ENCODE data around the gene MME. TPM values are rescaled to one million over a fixed set of nuclear protein-coding genes. Genes with fewer than 3 reads are reported as not detected.
"Not testable (repeated sequence)": the region's sequence is repeated elsewhere in the genome, so short reads cannot be mapped to it uniquely, and the experiment has no call there.

The MME gene
- total and polyA plus RNA-seq, 2 of the 4 experiments (the other 2 are of a cell fraction) = 11.7 to 22.8 TPM

DNA sequence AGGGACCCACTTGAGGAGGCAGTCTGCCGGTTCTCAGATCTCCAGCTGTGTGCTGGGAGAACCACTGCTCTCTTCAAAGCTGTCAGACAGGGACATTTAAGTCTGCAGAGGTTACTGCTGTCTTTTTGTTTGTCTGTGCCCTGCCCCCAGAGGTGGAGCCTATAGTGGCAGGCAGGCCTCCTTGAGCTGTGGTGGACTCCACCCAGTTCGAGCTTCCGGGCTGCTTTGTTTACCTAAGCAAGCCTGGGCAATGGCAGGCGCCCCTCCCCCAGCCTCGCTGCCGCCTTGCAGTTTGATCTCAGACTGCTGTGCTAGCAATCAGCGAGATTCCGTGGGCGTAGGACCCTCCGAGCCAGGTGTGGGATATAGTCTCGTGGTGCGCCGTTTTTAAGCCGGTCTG, 44.6 kb downstream of the MME start:
- H3K27ac ChIP-seq (ENCODE audit: insufficient read depth, low read length); H3K79me1 ChIP-seq (ENCODE audit: low read depth in 1 of 2, low read length in 2 of 2); H3K4me1 ChIP-seq (ENCODE audit: control insufficient read depth, insufficient read depth, low read length); H3K23ac ChIP-seq (ENCODE audit: low read depth, low read length); H3K18ac ChIP-seq (ENCODE audit: low read depth, low read length); H4K91ac ChIP-seq (ENCODE audit: insufficient read depth, low read depth, low read length); H3K4ac ChIP-seq (ENCODE audit: low read depth, low read length); H2BK120ac ChIP-seq (ENCODE audit: low read depth, low read length); H3K4me3 ChIP-seq (ENCODE audit: insufficient read depth, low read depth, low read length); H3K36me3 ChIP-seq (ENCODE audit: control insufficient read depth, insufficient read depth, low read length); H3K4me2 ChIP-seq (ENCODE audit: low read depth, low read length); H3K9ac ChIP-seq (ENCODE audit: low read depth, low read length); H4K20me1 ChIP-seq (ENCODE audit: insufficient read depth, low read length); H2AK9ac ChIP-seq (replicated peaks; ENCODE audit: low read depth, low read length, poor library complexity); BruUV-seq (replicated peaks); ATAC-seq (ENCODE audit: low read depth); H4K8ac ChIP-seq (ENCODE audit: low read depth in 2 of 2, low read length in 2 of 2); H2AFZ ChIP-seq (replicated peaks; ENCODE audit: low read length, poor library complexity); DNase-seq; H3K9me3 ChIP-seq (ENCODE audit: control insufficient read depth, insufficient read depth, low read length); H3K9me1 ChIP-seq (ENCODE audit: insufficient read depth, low read length); H2BK20ac ChIP-seq (ENCODE audit: low read depth, low read length); H3K27me3 ChIP-seq (ENCODE audit: control insufficient read depth, insufficient read depth, low read length); H3K56ac ChIP-seq (ENCODE audit: extremely low read depth, insufficient read depth, low read length); POLR2A ChIA-PET (ENCODE audit: unreplicated experiment); H2BK15ac ChIP-seq (ENCODE audit: low read depth, low read length); H3K14ac ChIP-seq (replicated peaks; ENCODE audit: low read depth, low read length); dilution Hi-C loops (cut with HindIII; ENCODE audit: low sequenced_read_pairs, unreplicated experiment); CTCF ChIA-PET; H2BK5ac ChIP-seq (ENCODE audit: low read depth, low read length, poor library complexity, severe bottlenecking); intact Hi-C loops (cut with micrococcal nuclease); H2AK5ac ChIP-seq (ENCODE audit: low read depth, low read length); H4K5ac ChIP-seq (ENCODE audit: low read depth, low read length); in situ Hi-C loops (cut with MboI; ENCODE audit: low sequenced_read_pairs): not testable (repeated sequence)
- WGBS, 2 experiments (ENCODE audit: extremely low coverage in 2 of 2, insufficient read length in 1 of 2) = no CpG with 5 or more reads among the region's 14 CpGs
